Measurements from ENCODE around the gene PRR33. TPM values are rescaled to one million over a fixed set of nuclear protein-coding genes. Genes with fewer than 3 reads are reported as not detected.

PRR33 gene
- total RNA-seq, 2 experiments from 2014 or later, result 0.16 to 0.20 TPM

DNA sequence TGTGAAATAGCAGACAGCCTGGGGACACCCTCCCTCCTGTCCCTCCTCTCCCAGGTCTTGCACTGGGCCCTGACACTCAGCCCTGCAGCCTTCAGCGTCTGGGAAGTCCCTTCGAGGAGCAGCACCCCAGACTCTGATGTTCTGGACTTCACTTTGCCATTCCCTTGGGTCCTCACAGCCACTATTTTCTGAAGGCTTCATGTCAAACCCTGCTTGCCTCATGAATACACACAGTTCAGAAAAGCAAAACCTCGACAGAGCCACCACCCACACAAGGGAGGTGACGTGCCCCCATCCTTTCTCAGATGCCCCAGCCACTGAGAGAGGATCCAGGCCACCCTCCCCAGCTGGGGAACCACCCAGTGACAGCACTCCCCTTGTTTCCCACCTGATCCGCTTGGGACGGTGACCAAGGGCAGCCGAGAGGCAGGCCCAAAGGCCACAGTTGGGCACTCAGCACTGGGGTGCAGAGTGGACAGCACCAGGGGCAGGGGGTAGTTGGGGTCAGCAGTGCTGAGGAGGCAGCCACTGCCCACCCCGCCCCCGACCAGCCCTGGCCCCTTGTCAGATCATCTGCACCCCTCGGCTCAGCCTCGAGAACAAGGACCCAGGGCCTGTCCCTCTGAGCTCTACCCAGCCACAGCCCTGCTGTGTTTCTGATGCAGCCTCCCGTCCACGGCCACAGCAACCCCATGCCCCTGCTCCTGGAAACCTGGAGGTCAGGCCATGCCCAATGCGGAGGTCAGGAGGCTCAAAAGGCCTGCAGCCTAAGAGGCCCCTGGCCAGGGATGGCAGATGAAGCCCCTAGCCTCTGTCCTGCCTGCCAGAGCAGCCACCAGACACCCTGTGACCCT lies 24.7 kb upstream of the PRR33 start:
- H3K9me3 Mint-ChIP-seq, result peaks cover 1% of the 10 kb centered on the region
- H3K4me1 Mint-ChIP-seq (ENCODE audit: low read depth), result peaks cover 19% of the 10 kb centered on the region
- TF ChIP-seq, protein P1, sequence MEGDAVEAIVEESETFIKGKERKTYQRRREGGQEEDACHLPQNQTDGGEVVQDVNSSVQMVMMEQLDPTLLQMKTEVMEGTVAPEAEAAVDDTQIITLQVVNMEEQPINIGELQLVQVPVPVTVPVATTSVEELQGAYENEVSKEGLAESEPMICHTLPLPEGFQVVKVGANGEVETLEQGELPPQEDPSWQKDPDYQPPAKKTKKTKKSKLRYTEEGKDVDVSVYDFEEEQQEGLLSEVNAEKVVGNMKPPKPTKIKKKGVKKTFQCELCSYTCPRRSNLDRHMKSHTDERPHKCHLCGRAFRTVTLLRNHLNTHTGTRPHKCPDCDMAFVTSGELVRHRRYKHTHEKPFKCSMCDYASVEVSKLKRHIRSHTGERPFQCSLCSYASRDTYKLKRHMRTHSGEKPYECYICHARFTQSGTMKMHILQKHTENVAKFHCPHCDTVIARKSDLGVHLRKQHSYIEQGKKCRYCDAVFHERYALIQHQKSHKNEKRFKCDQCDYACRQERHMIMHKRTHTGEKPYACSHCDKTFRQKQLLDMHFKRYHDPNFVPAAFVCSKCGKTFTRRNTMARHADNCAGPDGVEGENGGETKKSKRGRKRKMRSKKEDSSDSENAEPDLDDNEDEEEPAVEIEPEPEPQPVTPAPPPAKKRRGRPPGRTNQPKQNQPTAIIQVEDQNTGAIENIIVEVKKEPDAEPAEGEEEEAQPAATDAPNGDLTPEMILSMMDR (IDR thresholded peaks at IDR 0.05), result no peak
- ATAC-seq (peak; percentile 60), DNase-seq (peak; percentile 76)
- H3K27ac Mint-ChIP-seq, result no peak overlapping the region
- H3K36me3 Mint-ChIP-seq (ENCODE audit: low read depth), result no peaks in the 10 kb centered on the region
- peaks cover 6% of the 10 kb centered on the region for H3K27me3 Mint-ChIP-seq
- no peak overlapping the region for H3K4me3 Mint-ChIP-seq
- ChIA-PET CTCF (interaction anchor here (0.6 to 2.3 kb wide), 4 partner anchors 15 to 235 kb away, joined by 3 to 12 read pairs (median 7); partner anchors contain the start of gene PRR33), POLR2A (interaction anchor here (1.2 to 4.8 kb wide), 3 partner anchors 26 to 64 kb away, joined by 4 to 62 read pairs (median 5); partner anchors contain the start of genes LSP1 and PRR33)
- intact Hi-C loops (cut with micrococcal nuclease), result loop anchor here (1.0 to 5.0 kb wide), 2 partner anchors 23 to 34 kb away; no protein-coding TSS in a partner anchor

DNA sequence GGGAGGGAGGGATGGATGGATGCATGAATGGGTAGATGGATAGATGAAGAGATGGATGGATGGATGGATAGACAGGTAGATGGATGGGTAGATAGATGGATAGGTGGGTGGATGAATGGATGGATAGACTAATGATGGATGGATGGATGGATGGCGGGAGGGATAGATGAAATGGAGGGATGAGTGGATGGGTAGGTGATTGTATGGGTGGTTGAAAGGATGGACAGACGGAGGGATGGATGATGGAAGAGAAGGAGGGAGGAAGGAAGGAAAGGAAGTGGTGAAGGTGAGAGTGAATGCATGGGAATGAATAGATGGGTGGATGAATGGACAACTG lies 24.1 kb upstream of the PRR33 start:
- Mint-ChIP-seq H3K27me3 (peaks cover 6% of the 10 kb centered on the region), H3K9me3 (peaks cover 1% of the 10 kb centered on the region), H3K36me3 (ENCODE audit: low read depth) (no peaks in the 10 kb centered on the region), H3K4me3 (no peak overlapping the region), H3K4me1 (ENCODE audit: low read depth) (peaks cover 19% of the 10 kb centered on the region), H3K27ac (peak overlapping the region; percentile 0)
- no peak for DNase-seq
- POLR2A ChIA-PET, result interaction anchor here (4.8 kb wide), 1 partner anchor 26 kb away, joined by 62 read pairs; the partner anchor contains the start of gene PRR33
- intact Hi-C loops (cut with micrococcal nuclease), result loop anchor here (1.0 to 5.0 kb wide), 3 partner anchors 21 to 33 kb away; no protein-coding TSS in a partner anchor
- TF ChIP-seq, protein P1 (IDR thresholded peaks at IDR 0.05), result no peak
- ATAC-seq, result no peak
- CTCF ChIA-PET, result interaction anchor here (0.6 to 2.3 kb wide), 2 partner anchors 14 to 33 kb away, joined by 3 to 11 read pairs; no protein-coding TSS in a partner anchor

DNA sequence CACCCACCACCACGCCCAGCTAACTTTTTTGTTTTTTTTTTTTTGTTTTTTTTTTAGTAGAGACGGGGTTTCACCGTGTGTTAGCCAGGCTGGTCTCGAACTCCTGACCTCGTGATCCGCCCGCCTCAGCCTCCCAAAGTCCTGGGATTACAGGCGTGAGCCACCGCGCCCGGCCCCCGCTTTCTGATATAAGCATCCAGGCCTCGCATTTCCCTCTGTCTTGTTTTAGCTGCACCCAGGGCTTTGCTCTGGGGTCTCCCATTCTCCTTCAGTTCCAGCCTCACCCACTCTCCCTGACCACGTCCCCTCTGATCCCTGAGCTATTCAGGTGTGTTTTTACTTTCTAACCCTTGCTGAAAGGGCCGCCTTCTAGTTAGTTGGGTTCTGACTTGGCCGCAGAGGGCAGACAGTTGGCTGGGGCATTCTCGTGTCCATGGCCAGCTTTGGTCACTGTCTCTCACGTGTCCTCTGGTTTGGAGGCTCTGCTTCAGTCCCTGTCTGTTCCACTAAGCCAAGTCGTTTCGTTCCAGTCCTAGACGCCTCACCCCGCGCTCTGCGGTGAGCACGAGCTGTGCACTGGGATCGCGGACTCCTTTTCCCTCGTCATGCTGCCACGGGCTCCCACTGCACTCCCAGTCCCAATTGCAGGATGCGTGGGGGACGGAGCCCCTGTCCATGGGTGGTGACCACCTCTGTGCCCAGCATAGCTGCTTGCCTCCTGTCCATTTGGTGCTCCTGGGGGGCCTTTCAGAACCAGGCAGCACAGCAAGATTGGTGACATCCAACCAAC lies 21.8 kb upstream of the PRR33 start:
- peaks cover 17% of the 10 kb centered on the region for H3K4me1 Mint-ChIP-seq (ENCODE audit: low read depth)
- H3K4me3 Mint-ChIP-seq, result no peak overlapping the region
- intact Hi-C loops (cut with micrococcal nuclease), result loop anchor here (2.0 kb wide), 1 partner anchor 23 kb away; no protein-coding TSS in a partner anchor
- no peaks in the 10 kb centered on the region for H3K36me3 Mint-ChIP-seq (ENCODE audit: low read depth)
- H3K27ac Mint-ChIP-seq, result no peak overlapping the region
- peaks cover 1% of the 10 kb centered on the region for H3K9me3 Mint-ChIP-seq
- DNase-seq (no peak), ATAC-seq (no peak)
- ChIA-PET POLR2A (interaction anchor here (1.0 to 1.1 kb wide), 2 partner anchors 15 to 58 kb away, joined by 3 read pairs; no protein-coding TSS in a partner anchor), CTCF (interaction anchor here (0.8 kb wide), 1 partner anchor 155 kb away, joined by 3 read pairs; no protein-coding TSS in a partner anchor)
- peaks cover 6% of the 10 kb centered on the region for H3K27me3 Mint-ChIP-seq
- TF ChIP-seq, protein P1 (IDR thresholded peaks at IDR 0.05), result no peak

DNA sequence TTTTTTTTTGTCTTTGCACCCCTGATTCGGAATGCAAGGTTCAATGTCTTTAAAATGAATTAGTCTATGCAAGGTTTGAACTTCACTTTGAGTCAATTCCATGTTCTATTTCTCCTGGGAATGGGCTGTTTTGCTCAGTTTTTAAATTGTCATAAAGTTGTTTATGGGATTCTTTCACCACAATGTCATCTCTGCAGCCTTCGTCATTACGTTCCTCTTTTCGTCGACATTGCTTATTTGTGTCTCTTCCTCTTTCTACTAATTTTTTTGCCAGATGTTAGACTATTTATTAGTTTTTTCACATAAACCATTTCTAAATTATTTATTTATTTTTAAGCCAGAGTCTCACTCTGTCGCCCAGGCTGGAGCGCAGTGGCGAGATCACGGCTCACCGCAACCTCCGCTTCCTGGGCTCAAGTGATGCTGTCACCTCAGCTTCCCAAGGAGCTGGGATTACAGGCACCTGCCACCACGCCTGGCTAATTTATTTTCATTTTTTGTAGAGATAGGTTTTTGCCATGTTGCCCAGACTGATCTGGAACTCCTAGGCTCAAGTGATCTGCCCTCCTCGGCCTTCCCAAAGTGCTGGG lies 20.7 kb upstream of the PRR33 start:
- Mint-ChIP-seq H3K36me3 (ENCODE audit: low read depth) (no peaks in the 10 kb centered on the region), H3K4me3 (no peak overlapping the region), H3K27me3 (peaks cover 6% of the 10 kb centered on the region), H3K27ac (no peak overlapping the region), H3K4me1 (ENCODE audit: low read depth) (peaks cover 17% of the 10 kb centered on the region), H3K9me3 (peaks cover 1% of the 10 kb centered on the region)
- CTCF ChIA-PET, result interaction anchor here (0.7 kb wide), 1 partner anchor 61 kb away, joined by 3 read pairs; no protein-coding TSS in a partner anchor
- intact Hi-C loops (cut with micrococcal nuclease), result no loop called here
- ATAC-seq (no peak), DNase-seq (no peak)
- TF ChIP-seq, protein P1 (IDR thresholded peaks at IDR 0.05), result no peak
- POLR2A ChIA-PET, result no interaction called here

Measured in activated CD8-positive, alpha-beta T cell treated with anti-CD3 and anti-CD28 coated beads for 36 hours (primary cell).